SU-DHL-6 (cell line): Measurements from ENCODE around the gene OR10H2.
"Not testable (repeated sequence)": the region's sequence is repeated elsewhere in the genome, so short reads cannot be mapped to it uniquely, and the experiment has no call there.

Experiments used
- H2AFZ ChIP-seq: fragments of 200-600 bp; sonication (generic); 2 replicates; pipeline ENCODE4 v1.6.1; 2014; ENCODE audit warnings: low read depth, mild to moderate bottlenecking, moderate library complexity, mixed read lengths, antibody characterized with exemption, low read length; ENCODE audit not compliant: severe bottlenecking
- H3F3A ChIP-seq: fragments of 200-600 bp; shearing (Covaris generic); 2 replicates; pipeline ENCODE4 v1.6.0; 2016; ENCODE audit warnings: antibody characterized with exemption, mild to moderate bottlenecking; ENCODE audit not compliant: insufficient read depth
- H3K27ac ChIP-seq: fragments of 200-600 bp; sonication (generic); 2 replicates; pipeline ENCODE4 v1.5.1; 2016; ENCODE audit warnings: low read depth, mild to moderate bottlenecking, low read length, moderate library complexity, mixed read lengths
- H3K27me3 ChIP-seq: fragments of 200-600 bp; sonication (generic), shearing (Covaris generic); 2 replicates; pipeline ENCODE4 v1.6.0; 2014; ENCODE audit warnings: mild to moderate bottlenecking, low read length
- H3K36me3 ChIP-seq: fragments of 200-600 bp; sonication (generic); 2 replicates; pipeline ENCODE4 v1.6.1; 2014; ENCODE audit warnings: mild to moderate bottlenecking, low read length, mixed read lengths
- H3K4me2 ChIP-seq: fragments of 300-600, 200-600 bp; shearing (Covaris generic), sonication (generic); 2 replicates; pipeline ENCODE4 v1.6.0; 2014; ENCODE audit warnings: low read length, low read depth, mild to moderate bottlenecking; ENCODE audit not compliant: poor library complexity, severe bottlenecking
- H3K4me3 ChIP-seq: fragments of 200-600 bp; sonication (generic); 2 replicates; pipeline ENCODE4 v1.5.1; 2014; ENCODE audit warnings: antibody characterized with exemption, low read length, mild to moderate bottlenecking, mixed read lengths; ENCODE audit not compliant: insufficient read depth, poor library complexity, severe bottlenecking
- H3K79me2 ChIP-seq: fragments of 200-600 bp; sonication (generic); 2 replicates; pipeline ENCODE4 v1.6.1; 2014; ENCODE audit warnings: mild to moderate bottlenecking, low read length, moderate library complexity; ENCODE audit not compliant: insufficient read depth
- H3K9ac ChIP-seq: fragments of 200-600 bp; sonication (generic); 2 replicates; pipeline ENCODE4 v1.7.0; 2014; ENCODE audit warnings: mild to moderate bottlenecking, low read length
- H3K9me2 ChIP-seq: fragments of 200-600 bp; sonication (generic); replicated peaks from 2 replicates; pipeline ENCODE4 v1.6.1; 2014; ENCODE audit warnings: low read length; ENCODE audit not compliant: insufficient read depth
- H3K9me3 ChIP-seq: fragments of 200-600 bp; sonication (generic); 2 replicates; pipeline ENCODE4 v1.6.1; 2014; ENCODE audit warnings: low read length, mixed read lengths; ENCODE audit not compliant: insufficient read depth
- H4K20me1 ChIP-seq: fragments of 200-600 bp; sonication (generic); 2 replicates; pipeline ENCODE4 v1.6.1; 2014; ENCODE audit warnings: low read depth, mild to moderate bottlenecking, antibody characterized with exemption, low read length, moderate library complexity, mixed read lengths
- CTCF ChIP-seq: fragments of 200-600 bp; sonication (generic); IDR thresholded peaks from one replicate; pipeline ENCODE4 v1.5.1; 2017; ENCODE audit warnings: antibody characterized with exemption, mild to moderate bottlenecking, low read length, moderate library complexity; ENCODE audit not compliant: insufficient read depth, poor library complexity, severe bottlenecking
- EZH2phosphoT487 ChIP-seq: fragments of 200-600 bp; sonication (generic), shearing (Covaris generic); conservative IDR thresholded peaks from 2 replicates; pipeline ENCODE4 v1.6.1; 2018; ENCODE audit warnings: mild to moderate bottlenecking, antibody characterized with exemption, low read length, moderate library complexity, mixed read lengths

Gene OR10H2

GRCh38 chr19:15727724-15728123 lies at the start of gene OR10H2:
Gene OR10H2 (plus strand): TSS chr19:15728024. CDS start chr19:15728044, 20 bp downstream.
- no peak within 1 kb of the TSS for H3K27ac ChIP-seq
- H3K9me3 ChIP-seq: no peaks in the 10 kb centered on the region
- H3K9me2 ChIP-seq: no peaks in the 10 kb centered on the region
- no peak within 1 kb of the TSS for H3K4me2 ChIP-seq
- no peaks in the 10 kb centered on the region for H3F3A ChIP-seq
- H4K20me1 ChIP-seq: no peaks in the 10 kb centered on the region
- H3K79me2 ChIP-seq: no peaks in the 10 kb centered on the region
- H3K36me3 ChIP-seq: no peaks in the 10 kb centered on the region
- H2AFZ ChIP-seq: no peak within 1 kb of the TSS
- H3K4me3 ChIP-seq: no peak within 1 kb of the TSS
- H3K27me3 ChIP-seq: no peaks in the 10 kb centered on the region
- no peak within 1 kb of the TSS for H3K9ac ChIP-seq
- TF ChIP-seq CTCF: no peak

- H3K9me2 ChIP-seq: no peaks in the 10 kb centered on the region
- H3K4me2 ChIP-seq: no peak overlapping the region
- no peaks in the 10 kb centered on the region for H4K20me1 ChIP-seq
- no peaks in the 10 kb centered on the region for H3K27me3 ChIP-seq
- no peaks in the 10 kb centered on the region for H3F3A ChIP-seq
- no peak overlapping the region for H2AFZ ChIP-seq
- no peak overlapping the region for H3K27ac ChIP-seq
- H3K36me3 ChIP-seq: no peaks in the 10 kb centered on the region
- H3K79me2 ChIP-seq: no peaks in the 10 kb centered on the region
- no peaks in the 10 kb centered on the region for H3K9me3 ChIP-seq
- H3K4me3 ChIP-seq: no peak overlapping the region
- TF ChIP-seq CTCF (no peak), EZH2phosphoT487 (no peak)
- no peak overlapping the region for H3K9ac ChIP-seq
Observed at GRCh38 chr19:15679089-15679488, 48.7 kb upstream of the OR10H2 start.

- not testable (repeated sequence) for H3K9me3 ChIP-seq, H3K27ac ChIP-seq, H3K9me2 ChIP-seq
Observed at GRCh38 chr19:15679865-15680264, 48.0 kb upstream of the OR10H2 start.

GRCh38 chr19:15680478-15681322 lies 47.1 kb upstream of the OR10H2 start:
- no peaks in the 10 kb centered on the region for H3K9me2 ChIP-seq
- no peak overlapping the region for H3K27ac ChIP-seq
- H3K4me2 ChIP-seq: no peak overlapping the region
- H3K79me2 ChIP-seq: no peaks in the 10 kb centered on the region
- H4K20me1 ChIP-seq: no peaks in the 10 kb centered on the region
- no peaks in the 10 kb centered on the region for H3K36me3 ChIP-seq
- no peak overlapping the region for H2AFZ ChIP-seq
- H3K4me3 ChIP-seq: no peak overlapping the region
- H3F3A ChIP-seq: no peaks in the 10 kb centered on the region
- H3K27me3 ChIP-seq: no peaks in the 10 kb centered on the region
- no peak overlapping the region for H3K9ac ChIP-seq
- H3K9me3 ChIP-seq: no peaks in the 10 kb centered on the region
- TF ChIP-seq CTCF: no peak

More at GRCh38 chr19:15679865-15680264, 48.0 kb upstream of the OR10H2 start:
- H4K20me1 ChIP-seq, H2AFZ ChIP-seq, H3F3A ChIP-seq, H3K9ac ChIP-seq, H3K79me2 ChIP-seq, H3K4me3 ChIP-seq, H3K4me2 ChIP-seq, H3K36me3 ChIP-seq, H3K27me3 ChIP-seq: not testable (repeated sequence)
